HEK293T (cell line): ENCODE measurements around the gene PROZ.

Experiments
- ARNT ChIP-seq: fragments of 450-650 bp; IDR thresholded peaks from 2 replicates; pipeline ENCODE4 v1.6.1; 2017; ENCODE audit warnings: mild to moderate bottlenecking
- BHLHE40 ChIP-seq: fragments of 450-650 bp; IDR thresholded peaks from 2 replicates; pipeline ENCODE4 v1.6.1; 2016; ENCODE audit warnings: mild to moderate bottlenecking, moderate library complexity, borderline replicate concordance
- ELF4 ChIP-seq: fragments of 450-650 bp; IDR thresholded peaks from 2 replicates; pipeline ENCODE4 v1.6.1; 2017; ENCODE audit warnings: antibody characterized with exemption
- FOXA1 ChIP-seq: fragments of 450-650 bp; IDR thresholded peaks from 2 replicates; pipeline ENCODE4 v1.6.1; 2016; ENCODE audit warnings: mild to moderate bottlenecking
- FOXK2 ChIP-seq: fragments of 450-650 bp; IDR thresholded peaks from 2 replicates; pipeline ENCODE4 v1.6.1; 2016; ENCODE audit warnings: mild to moderate bottlenecking
- FOXM1 ChIP-seq: fragments of 450-650 bp; IDR thresholded peaks from 2 replicates; pipeline ENCODE4 v1.6.1; 2017; ENCODE audit warnings: mild to moderate bottlenecking, borderline replicate concordance
- L3MBTL2 ChIP-seq: fragments of 450-650 bp; conservative IDR thresholded peaks from 2 replicates; pipeline ENCODE4 v1.6.1; 2016; ENCODE audit warnings: mild to moderate bottlenecking
- NFRKB ChIP-seq: fragments of 450-650 bp; IDR thresholded peaks from 2 replicates; pipeline ENCODE4 v1.6.1; 2016; ENCODE audit warnings: mild to moderate bottlenecking, moderate library complexity
- PKNOX1 ChIP-seq: fragments of 450-650 bp; IDR thresholded peaks from 2 replicates; pipeline ENCODE4 v1.6.1; 2016
- SP1 ChIP-seq: fragments of 450-650 bp; IDR thresholded peaks from 2 replicates; pipeline ENCODE4 v1.6.1; 2017
- SUZ12 ChIP-seq: fragments of 450-650 bp; IDR thresholded peaks from 2 replicates; pipeline ENCODE4 v1.6.1; 2016; ENCODE audit warnings: mild to moderate bottlenecking
- TARDBP ChIP-seq: fragments of 450-650 bp; IDR thresholded peaks from 2 replicates; pipeline ENCODE4 v1.6.1; 2016
- ZNF384 ChIP-seq: fragments of 450-650 bp; IDR thresholded peaks from 2 replicates; pipeline ENCODE4 v1.6.1; 2016

GRCh38 chr13:113209336-113209758, 50.9 kb downstream of the PROZ start, which contains the start of gene CUL4A:
- TF ChIP-seq SP1 (no peak), BHLHE40 (no peak), FOXA1 (no peak), ZNF384 (no peak), NFRKB (no peak), FOXM1 (no peak), SUZ12 (no peak), L3MBTL2 (no peak), ARNT (no peak), TARDBP (no peak), PKNOX1 (no peak), FOXK2 (no peak), ELF4 (no peak)
